ENCODE data around the gene MAPK8IP2.

The MAPK8IP2 gene

GRCh38 chr22:50576070-50576469 lies 24.5 kb upstream of the MAPK8IP2 start:
- no peak for DNase-seq

- DNase-seq = no peak
Measured at GRCh38 chr22:50576806-50577696, 23.5 kb upstream of the MAPK8IP2 start.

GRCh38 chr22:50577697-50577986 lies 23.0 kb upstream of the MAPK8IP2 start:
- DNase-seq = no peak

GRCh38 chr22:50577987-50578775 lies 22.4 kb upstream of the MAPK8IP2 start, which contains the start of gene CPT1B:
Gene CPT1B, minus strand, starts transcription at chr22:50578427. Its CDS starts 512 bp downstream, at chr22:50577915.
- DNase-seq = no peak

GRCh38 chr22:50578776-50579310 lies 21.8 kb upstream of the MAPK8IP2 start:
- no peak for DNase-seq

GRCh38 chr22:50579752-50580151 lies 20.8 kb upstream of the MAPK8IP2 start:
- no peak for DNase-seq

GRCh38 chr22:50581031-50581949 lies 19.3 kb upstream of the MAPK8IP2 start:
- DNase-seq = no peak

GRCh38 chr22:50581950-50582492 lies 18.6 kb upstream of the MAPK8IP2 start:
- no peak for DNase-seq

GRCh38 chr22:50582493-50583293 lies 17.9 kb upstream of the MAPK8IP2 start, which contains the start of gene CHKB:
Gene CHKB, minus strand, starts transcription at chr22:50582849. Its CDS starts 68 bp downstream, at chr22:50582781.
- peak; percentile 97 for DNase-seq

- no peak for DNase-seq
Measured at GRCh38 chr22:50583294-50583861, 17.2 kb upstream of the MAPK8IP2 start.

GRCh38 chr22:50584106-50585096 lies 16.2 kb upstream of the MAPK8IP2 start:
- DNase-seq = no peak

GRCh38 chr22:50585238-50585637 lies 15.4 kb upstream of the MAPK8IP2 start:
- DNase-seq = no peak

GRCh38 chr22:50585781-50586180 lies 14.8 kb upstream of the MAPK8IP2 start:
- DNase-seq = no peak

- DNase-seq = no peak
Measured at GRCh38 chr22:50586416-50586815, 14.2 kb upstream of the MAPK8IP2 start.

- DNase-seq = no peak
Measured at GRCh38 chr22:50587407-50587806, 13.2 kb upstream of the MAPK8IP2 start.

GRCh38 chr22:50595189-50595588 lies 5.4 kb upstream of the MAPK8IP2 start:
- DNase-seq = no peak

GRCh38 chr22:50597097-50597496 lies 3.5 kb upstream of the MAPK8IP2 start:
- DNase-seq = no peak

GRCh38 chr22:50599816-50600455 lies 657 bp upstream of the MAPK8IP2 start:
- peak; percentile 39 for DNase-seq
